Breast epithelium (tissue), 4 donors: Measurements from ENCODE around the gene CLEC12A. TPM values are rescaled to one million over a fixed set of nuclear protein-coding genes. Genes with fewer than 3 reads are reported as not detected.

ENCODE experiments used
- DNase-seq, 2 donors: peaks; one replicate each; pipeline ENCODE4 v3.0.0-alpha.2; 2019; ENCODE audit warnings: low spot score in 2 of 2
- H3K27ac ChIP-seq, 2 donors: fragments of 200-600 bp; sonication (generic) in 1 of 2; one replicate each; pipeline ENCODE4 v1.5.1; 2016 to 2019; ENCODE audit warnings: mild to moderate bottlenecking in 1 of 2
- H3K27me3 ChIP-seq, 2 donors: fragments of 200-600 bp; sonication (generic) in 1 of 2; one replicate each; pipeline versions ENCODE4 v1.5.1 to v1.6.0; 2017 to 2019; ENCODE audit warnings: control low read depth in 1 of 2, mild to moderate bottlenecking in 1 of 2
- H3K36me3 ChIP-seq: fragments of 200-600 bp; one replicate; pipeline ENCODE4 v1.5.1; 2019
- H3K4me1 ChIP-seq, 2 donors: fragments of 200-600 bp; sonication (generic); one replicate each; pipeline ENCODE4 v1.5.1; 2016 to 2019; ENCODE audit warnings: control low read depth in 1 of 2
- H3K4me3 ChIP-seq, 3 donors: fragments of 200-600 bp; sonication (generic); 1 replicate in 2 of 3; 2 replicates in 1 of 3; pipeline ENCODE4 v1.5.1; 2016 to 2019; ENCODE audit warnings: mild to moderate bottlenecking in 3 of 3, moderate library complexity in 2 of 3
- H3K9me3 ChIP-seq, 2 donors: fragments of 200-600 bp; sonication (generic) in 1 of 2; one replicate each; pipeline ENCODE4 v1.5.1; 2016 to 2019; ENCODE audit warnings: control low read depth in 1 of 2
- CTCF ChIP-seq, 3 donors: fragments of 450-650 bp; IDR thresholded peaks; one replicate each; pipeline ENCODE4 v1.5.1; 2016 to 2017; ENCODE audit warnings: antibody characterized with exemption in 3 of 3, mild to moderate bottlenecking in 3 of 3, moderate library complexity in 3 of 3
- POLR2A ChIP-seq: fragments of 450-650 bp; IDR thresholded peaks from one replicate; pipeline ENCODE4 v1.6.1; 2016; ENCODE audit warnings: antibody characterized with exemption, mild to moderate bottlenecking, moderate library complexity
- POLR2AphosphoS5 ChIP-seq, 3 donors: sonication (generic); formaldehyde crosslinking; IDR thresholded peaks; one replicate each; pipeline ENCODE4 v1.6.1; 2017; ENCODE audit warnings: antibody characterized with exemption in 3 of 3
- intact Hi-C: fragments of 100-400 bp; cut with DNase I; formaldehyde crosslinking; loops from one replicate; pipeline ENCODE4 v1.15.1; 2023; ENCODE audit warnings: low total_unique reads
- total RNA-seq, 3 donors: library from RNA; depleted of rRNA; stranded (reverse); fragments of >200 nt; gene quantifications; one replicate each; pipeline ENCODE4 v1.1.0, GENCODE V29; 2016

CLEC12A gene
- total RNA-seq, 3 donors from 2014 or later, result 1.6 to 1.9 TPM; not detected in 1

DNA sequence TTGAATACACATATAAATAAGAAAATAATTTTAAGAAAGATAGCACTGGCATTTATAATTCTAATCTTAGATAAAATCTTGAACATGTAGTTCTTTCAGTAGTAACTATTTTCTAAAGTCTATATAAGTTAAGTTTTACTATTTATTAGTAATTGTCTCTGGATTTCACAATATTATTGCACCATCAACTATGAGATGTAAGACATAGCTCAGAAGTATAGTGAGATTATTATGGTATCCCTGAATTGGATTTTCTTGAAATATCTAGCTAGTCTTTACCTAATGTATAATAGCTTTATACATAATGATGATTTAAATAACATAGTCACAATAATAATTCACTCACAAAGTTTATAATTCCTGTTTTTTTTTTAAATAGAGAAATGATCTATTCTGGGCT lies 6.7 kb downstream of the CLEC12A start:
- H3K9me3 ChIP-seq, result no peaks in the 10 kb centered on the region
- no peaks in the 10 kb centered on the region for H3K27me3 ChIP-seq
- H3K4me1 ChIP-seq, result no peaks in the 10 kb centered on the region
- no peak overlapping the region for H3K27ac ChIP-seq
- intact Hi-C loops, result no loop called here
- H3K36me3 ChIP-seq, result no peaks in the 10 kb centered on the region
- TF ChIP-seq POLR2A (no peak), POLR2AphosphoS5 (IDR thresholded peaks at IDR 0.05) (no peak), CTCF (IDR thresholded peaks at IDR 0.05) (no peak)
- H3K4me3 ChIP-seq, result no peak overlapping the region
- no peak for DNase-seq

GRCh38 chr12:9980126-9980525 lies 8.9 kb downstream of the CLEC12A start:
- no peak overlapping the region for H3K4me3 ChIP-seq
- no peaks in the 10 kb centered on the region for H3K4me1 ChIP-seq
- intact Hi-C loops, result no loop called here
- DNase-seq, result no peak
- H3K27me3 ChIP-seq, result no peaks in the 10 kb centered on the region
- no peak overlapping the region for H3K27ac ChIP-seq
- no peaks in the 10 kb centered on the region for H3K36me3 ChIP-seq
- H3K9me3 ChIP-seq, result no peaks in the 10 kb centered on the region
- TF ChIP-seq POLR2AphosphoS5 (IDR thresholded peaks at IDR 0.05), result no peak
- no peak for TF ChIP-seq POLR2A
- TF ChIP-seq CTCF (IDR thresholded peaks at IDR 0.05), result no peak

DNA sequence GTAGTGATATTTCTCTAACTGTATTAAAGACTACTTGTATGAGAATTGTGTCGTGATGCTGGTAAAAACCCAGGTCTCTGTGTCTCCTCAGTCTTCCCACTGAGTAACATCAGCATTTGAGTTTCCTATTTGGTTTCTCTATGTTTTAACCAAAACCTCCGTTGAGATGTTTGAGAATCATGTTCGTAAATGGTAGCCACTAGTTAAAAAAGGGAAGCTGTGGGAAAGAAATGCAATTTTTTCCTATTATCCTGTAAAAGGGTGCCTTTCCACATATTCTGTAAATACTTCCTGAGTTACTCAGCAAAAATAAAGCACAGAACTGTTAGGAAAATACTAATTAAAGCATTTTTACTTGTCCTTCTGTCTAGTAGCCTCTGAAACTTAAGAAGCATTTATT lies 20.7 kb downstream of the CLEC12A start:
- DNase-seq, result no peak
- no peak for TF ChIP-seq POLR2AphosphoS5 (IDR thresholded peaks at IDR 0.05)
- TF ChIP-seq POLR2A, result no peak
- TF ChIP-seq CTCF (IDR thresholded peaks at IDR 0.05), result no peak
- no peak overlapping the region for H3K27ac ChIP-seq
- no peaks in the 10 kb centered on the region for H3K27me3 ChIP-seq
- no peak overlapping the region for H3K4me3 ChIP-seq
- no peaks in the 10 kb centered on the region for H3K36me3 ChIP-seq
- intact Hi-C loops, result no loop called here
- H3K4me1 ChIP-seq, result no peaks in the 10 kb centered on the region
- H3K9me3 ChIP-seq, result no peaks in the 10 kb centered on the region

DNA sequence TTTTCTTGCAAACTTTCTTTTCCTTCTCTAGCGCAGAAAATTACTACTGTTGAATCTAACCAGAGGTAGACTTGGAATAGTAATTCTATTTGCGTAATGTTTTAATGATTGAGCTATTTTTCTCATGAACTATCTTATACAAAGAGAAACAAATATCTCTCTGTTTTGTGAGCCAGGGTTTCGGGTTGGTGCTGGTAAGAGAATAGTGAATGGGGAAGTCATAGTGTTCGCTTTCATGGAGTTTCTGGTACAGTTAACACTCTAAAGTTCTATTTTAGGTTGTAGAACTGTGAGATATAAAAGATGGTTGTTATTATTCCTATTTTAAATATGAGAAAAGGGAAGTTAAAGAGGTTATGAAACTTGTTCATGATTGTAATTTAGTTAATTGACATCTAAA lies 21.1 kb downstream of the CLEC12A start:
- H3K4me3 ChIP-seq, result no peak overlapping the region
- no peaks in the 10 kb centered on the region for H3K27me3 ChIP-seq
- TF ChIP-seq POLR2A, result no peak
- H3K9me3 ChIP-seq, result no peaks in the 10 kb centered on the region
- H3K36me3 ChIP-seq, result no peaks in the 10 kb centered on the region
- DNase-seq, result no peak
- no peaks in the 10 kb centered on the region for H3K4me1 ChIP-seq
- H3K27ac ChIP-seq, result no peak overlapping the region
- intact Hi-C loops, result no loop called here

DNA sequence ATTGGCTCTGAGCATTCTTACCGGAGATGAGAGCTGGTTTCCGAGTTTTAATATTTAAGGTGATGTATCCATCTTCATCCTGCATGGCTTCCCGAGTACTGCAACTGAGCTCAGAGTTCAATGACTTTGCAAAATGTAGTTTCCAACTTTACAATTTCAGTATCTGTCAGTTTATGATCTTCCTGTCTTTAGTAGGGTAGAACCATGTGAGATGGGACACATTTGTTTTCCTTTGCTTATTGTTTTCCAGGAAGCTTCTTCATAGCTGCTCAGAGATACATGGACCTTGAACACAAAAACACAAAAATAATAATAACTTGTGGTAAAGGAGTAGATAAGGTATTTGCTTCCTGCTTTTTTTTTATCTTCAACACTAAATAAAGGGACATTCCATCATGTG lies 27.8 kb downstream of the CLEC12A start, which contains the start of gene CLEC1B:
Gene CLEC1B (minus strand): TSS at position 106 of the 400 bp plus-strand sequence. CDS start 21 bp downstream, at position 85.
- intact Hi-C loops, result no loop called here
- Histone ChIP-seq H3K9me3 (peaks cover 0 to 1% of the 10 kb centered on the region in 2 donors), H3K27me3 (no peaks in the 10 kb centered on the region), H3K36me3 (no peaks in the 10 kb centered on the region), H3K27ac (no peak within 1 kb of the TSS), H3K4me3 (no peak within 1 kb of the TSS), H3K4me1 (no peaks in the 10 kb centered on the region)
- no peak for DNase-seq
- no peak for TF ChIP-seq POLR2AphosphoS5 (IDR thresholded peaks at IDR 0.05)
- no peak for TF ChIP-seq POLR2A
- TF ChIP-seq CTCF (IDR thresholded peaks at IDR 0.05), result no peak
